Keratinocyte (primary cell): Measurements from ENCODE around the gene GLCE. TPM values are rescaled to one million over a fixed set of nuclear protein-coding genes. Genes with fewer than 3 reads are reported as not detected.

Experiments
- DNase-seq: peaks from one replicate; pipeline ENCODE4 v3.0.0-alpha.2; 2011; ENCODE audit warnings: low read depth, missing footprints, low spot score
- FAIRE-seq: peaks from 2 replicates; lab custom pipeline; 2011; peaks lifted over from hg19 to GRCh38; lab: Jason Lieb, UNC
- H2AFZ ChIP-seq: 2 replicates; pipeline ENCODE4 v1.6.0; 2012; ENCODE audit warnings: low read length, control low read depth, inconsistent platforms; ENCODE audit not compliant: control insufficient read depth
- H3K27ac ChIP-seq: 2 replicates; pipeline ENCODE4 v1.5.1; 2011; ENCODE audit warnings: low read length; ENCODE audit not compliant: control insufficient read depth, insufficient read depth
- H3K27me3 ChIP-seq: 3 replicates; pipeline ENCODE4 v1.6.0; 2011; ENCODE audit warnings: low read length; ENCODE audit not compliant: control insufficient read depth, insufficient read depth; ENCODE audit errors: extremely low read depth
- H3K36me3 ChIP-seq, 2 experiments: 2 replicates in 1 of 2; 3 replicates in 1 of 2; pipeline ENCODE4 v1.5.1; 2011; ENCODE audit warnings: low read length in 2 of 2, mild to moderate bottlenecking in 1 of 2; ENCODE audit not compliant: control insufficient read depth in 2 of 2, insufficient read depth in 2 of 2; ENCODE audit errors: extremely low read depth in 1 of 2
- H3K4me1 ChIP-seq: 3 replicates; pipeline ENCODE4 v1.5.1; 2011; ENCODE audit warnings: low read length; ENCODE audit not compliant: control insufficient read depth, insufficient read depth; ENCODE audit errors: extremely low read depth
- H3K4me2 ChIP-seq: 3 replicates; pipeline ENCODE4 v1.6.0; 2011; ENCODE audit warnings: low read depth, low read length; ENCODE audit not compliant: control insufficient read depth, insufficient read depth; ENCODE audit errors: extremely low read depth
- H3K4me3 ChIP-seq, 3 experiments: fragments of 200-600 bp in 1 of 3; sonication (generic) in 1 of 3; 2 replicates in 2 of 3; 3 replicates in 1 of 3; pipeline ENCODE4 v1.5.1; 2011 to 2016; ENCODE audit warnings: low read length in 3 of 3, mild to moderate bottlenecking in 3 of 3, control low read depth in 2 of 3, inconsistent platforms in 1 of 3, low read depth in 1 of 3, mixed read lengths in 1 of 3, mixed run types in 1 of 3, moderate library complexity in 1 of 3; ENCODE audit not compliant: control insufficient read depth in 2 of 3, insufficient read depth in 2 of 3; ENCODE audit errors: extremely low read depth in 1 of 3
- H3K79me2 ChIP-seq: 2 replicates; pipeline ENCODE4 v1.6.0; 2012; ENCODE audit warnings: low read length; ENCODE audit not compliant: control insufficient read depth, insufficient read depth
- H3K9ac ChIP-seq: 3 replicates; pipeline ENCODE4 v1.6.0; 2011; ENCODE audit warnings: low read length; ENCODE audit not compliant: control insufficient read depth, insufficient read depth; ENCODE audit errors: extremely low read depth
- H3K9me1 ChIP-seq: 3 replicates; pipeline ENCODE4 v1.6.0; 2011; ENCODE audit warnings: low read length; ENCODE audit not compliant: control insufficient read depth, insufficient read depth; ENCODE audit errors: extremely low read depth
- H3K9me3 ChIP-seq: 2 replicates; pipeline ENCODE4 v1.5.1; 2012; ENCODE audit warnings: low read depth, low read length; ENCODE audit not compliant: control insufficient read depth
- H4K20me1 ChIP-seq: 3 replicates; pipeline ENCODE4 v1.6.0; 2011; ENCODE audit warnings: low read length; ENCODE audit not compliant: control insufficient read depth, insufficient read depth; ENCODE audit errors: extremely low read depth
- CTCF ChIP-seq, 3 experiments: IDR thresholded peaks in 1 of 3; conservative IDR thresholded peaks in 1 of 3; optimal IDR thresholded peaks in 1 of 3; 2 replicates in 2 of 3; 3 replicates in 1 of 3; pipeline versions ENCODE3 to v1.5.1; 2011; ENCODE audit warnings: low read length in 3 of 3, mild to moderate bottlenecking in 3 of 3, moderate library complexity in 2 of 3, control low read depth in 1 of 3, inconsistent platforms in 1 of 3; ENCODE audit not compliant: insufficient read depth in 2 of 3; ENCODE audit errors: extremely low read depth in 1 of 3
- EZH2 ChIP-seq: IDR thresholded peaks from one replicate; pipeline ENCODE4 v1.6.1; 2012; ENCODE audit warnings: inconsistent platforms, mild to moderate bottlenecking, low read length, moderate library complexity
- dilution Hi-C: fragments of 300-500 bp; cut with MboI; formaldehyde crosslinking; loops from one replicate; pipeline ENCODE4 v1.7.0; 2020; ENCODE audit warnings: low sequenced_read_pairs; ENCODE audit not compliant: extremely low pct_ligation_motif_present
- polyA plus RNA-seq, 5 experiments: library from polyadenylated mRNA; depleted of rRNA in 3 of 5; stranded (reverse) in 3 of 5; stranded (forward) in 1 of 5; unstranded in 1 of 5; fragments of >200 nt; gene quantifications; 1 replicate in 1 of 5; 2 replicates in 3 of 5; 3 replicates in 1 of 5; pipeline versions ENCODE4 v1.2.1 to v1.2.3, GENCODE V29; 2011 to 2012; ENCODE audit warnings: missing spikeins in 2 of 5, low read depth in 1 of 5, low replicate concordance in 1 of 5

Gene GLCE
- polyA plus RNA-seq, 1 donor (not counting 4 experiments of a cell fraction or from before 2014, with no cell fraction given) = 16.3 TPM

DNA sequence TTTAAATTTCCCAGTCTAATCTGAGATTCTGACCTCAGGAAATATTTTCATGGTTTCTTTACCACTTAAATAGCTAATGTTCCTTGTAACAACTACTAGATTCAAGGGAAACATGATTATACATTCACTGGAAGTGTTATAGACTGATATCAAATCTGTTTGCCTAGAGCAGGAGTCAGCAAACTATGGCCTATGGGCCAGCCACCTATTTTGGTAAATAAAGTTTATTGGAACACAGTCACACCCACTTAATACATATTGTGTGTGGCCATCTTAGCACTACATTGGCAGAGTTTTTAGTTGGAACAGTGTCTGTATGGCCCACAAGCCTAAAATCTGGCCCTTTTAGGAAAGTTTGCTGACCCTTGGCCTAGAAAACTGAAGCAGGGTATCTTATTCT is 50.1 kb downstream of the GLCE start:
- H2AFZ ChIP-seq = no peak overlapping the region
- no peak for DNase-seq
- TF ChIP-seq EZH2 = no peak
- no peak for TF ChIP-seq CTCF (optimal IDR thresholded peaks at IDR 0.05 in 1 of 3, IDR thresholded peaks at IDR 0.05 in 1 of 3, conservative IDR thresholded peaks at IDR 0.05 in 1 of 3; ENCODE audit: extremely low read depth in 1 of 3, insufficient read depth in 2 of 3, low read length in 3 of 3)
- H3K27me3 ChIP-seq = no peaks in the 10 kb centered on the region
- H3K4me2 ChIP-seq = no peak overlapping the region
- H3K27ac ChIP-seq = no peak overlapping the region
- no peaks in the 10 kb centered on the region for H3K4me1 ChIP-seq
- H3K9me1 ChIP-seq = no peaks in the 10 kb centered on the region
- dilution Hi-C loops = no loop called here
- FAIRE-seq = no peak
- no peaks in the 10 kb centered on the region for H4K20me1 ChIP-seq
- no peaks in the 10 kb centered on the region for H3K79me2 ChIP-seq
- H3K4me3 ChIP-seq = no peak overlapping the region
- no peaks in the 10 kb centered on the region for H3K9me3 ChIP-seq
- H3K36me3 ChIP-seq = no peaks in the 10 kb centered on the region
- H3K9ac ChIP-seq = no peak overlapping the region

GRCh38 chr15:69213786-69214185 is 53.4 kb downstream of the GLCE start:
- dilution Hi-C loops = no loop called here
- FAIRE-seq (no peak), DNase-seq (no peak)
- Histone ChIP-seq H3K79me2 (no peaks in the 10 kb centered on the region), H3K9me1 (no peaks in the 10 kb centered on the region), H3K9ac (no peak overlapping the region), H3K27me3 (no peaks in the 10 kb centered on the region), H3K4me1 (no peaks in the 10 kb centered on the region), H3K4me3 (no peak overlapping the region), H3K4me2 (no peak overlapping the region), H3K27ac (no peak overlapping the region), H3K9me3 (no peaks in the 10 kb centered on the region), H3K36me3 (no peaks in the 10 kb centered on the region), H4K20me1 (no peaks in the 10 kb centered on the region), H2AFZ (no peak overlapping the region)
- TF ChIP-seq CTCF (optimal IDR thresholded peaks at IDR 0.05 in 1 of 3, IDR thresholded peaks at IDR 0.05 in 1 of 3, conservative IDR thresholded peaks at IDR 0.05 in 1 of 3; ENCODE audit: extremely low read depth in 1 of 3, insufficient read depth in 2 of 3, low read length in 3 of 3) = no peak
- no peak for TF ChIP-seq EZH2
